CD4-positive, alpha-beta T cell (primary cell): ENCODE data around the gene HDLBP. TPM values are rescaled to one million over a fixed set of nuclear protein-coding genes. Genes with fewer than 3 reads are reported as not detected.
"Not testable (repeated sequence)": the region's sequence is repeated elsewhere in the genome, so short reads cannot be mapped to it uniquely, and the experiment has no call there.

Experiments
- ATAC-seq: fragments of 200-7000 bp; cut with Tn5 transposase; one replicate; pipeline ENCODE4 v1.10.0; 2022; ENCODE audit warnings: mild to moderate bottlenecking; ENCODE audit not compliant: poor library complexity
- CTCF ChIA-PET: fragments of 350-600 bp; sonication (Branson Sonifier 250); formaldehyde crosslinking; loops from one replicate; lab custom pipeline; 2021; ENCODE audit warnings: antibody characterized with exemption, inconsistent platforms; lab: Charles Lee
- POLR2A ChIA-PET: fragments of 350-600 bp; sonication (Branson Sonifier 250); formaldehyde crosslinking; loops from one replicate; lab custom pipeline; 2021; ENCODE audit warnings: antibody characterized with exemption, inconsistent platforms; lab: Charles Lee
- DNase-seq, 14 experiments: peaks; one replicate each; pipeline ENCODE4 v3.0.0-alpha.2; 2013 to 2020; ENCODE audit warnings: mixed read lengths in 2 of 14
- H3K27ac ChIP-seq, 2 donors: one replicate each; pipeline versions ENCODE4 v1.5.1 to v1.7.0; 2013; ENCODE audit warnings: low read length in 2 of 2, low read depth in 1 of 2, mild to moderate bottlenecking in 1 of 2
- H3K27me3 ChIP-seq, 2 experiments: 1 replicate in 1 of 2; 2 replicates in 1 of 2; pipeline versions ENCODE4 v1.6.1 to v1.7.0; 2013; ENCODE audit warnings: low read length in 2 of 2, control low read depth in 1 of 2, mild to moderate bottlenecking in 1 of 2, moderate library complexity in 1 of 2; ENCODE audit not compliant: insufficient read depth in 2 of 2, control insufficient read depth in 1 of 2
- H3K36me3 ChIP-seq: one replicate; pipeline ENCODE4 v1.6.1; 2013; ENCODE audit warnings: low read length, control low read depth; ENCODE audit not compliant: insufficient read depth
- H3K4me1 ChIP-seq: one replicate; pipeline ENCODE4 v1.6.1; 2013; ENCODE audit warnings: low read length, control low read depth; ENCODE audit not compliant: insufficient read depth
- H3K4me3 ChIP-seq: one replicate; pipeline ENCODE4 v1.5.1; 2013; ENCODE audit warnings: mild to moderate bottlenecking, low read length, moderate library complexity
- H3K9me3 ChIP-seq, 2 experiments: 1 replicate in 1 of 2; 2 replicates in 1 of 2; pipeline versions ENCODE4 v1.6.1 to v1.7.0; 2013; ENCODE audit warnings: low read length in 2 of 2, mild to moderate bottlenecking in 2 of 2, control low read depth in 1 of 2, moderate library complexity in 1 of 2; ENCODE audit not compliant: control insufficient read depth in 1 of 2, insufficient read depth in 1 of 2
- H3K27ac Mint-ChIP-seq: one replicate; pipeline ENCODE4 v1.8.0; 2020; ENCODE audit warnings: mixed read lengths
- H3K27me3 Mint-ChIP-seq: one replicate; pipeline ENCODE4 v1.8.0; 2021; ENCODE audit warnings: mixed read lengths
- H3K36me3 Mint-ChIP-seq: one replicate; pipeline ENCODE4 v1.8.0; 2021; ENCODE audit warnings: low read depth, mixed read lengths
- H3K4me1 Mint-ChIP-seq: one replicate; pipeline ENCODE4 v1.8.0; 2021; ENCODE audit warnings: low read depth, mixed read lengths
- H3K4me3 Mint-ChIP-seq: one replicate; pipeline ENCODE4 v1.8.0; 2020; ENCODE audit warnings: mild to moderate bottlenecking, mixed read lengths
- H3K9me3 Mint-ChIP-seq: one replicate; pipeline ENCODE4 v1.8.0; 2020; ENCODE audit warnings: mixed read lengths
- CTCF ChIP-seq: fragments of 200-600 bp; IDR thresholded peaks from one replicate; pipeline ENCODE4 v1.8.0; 2022; ENCODE audit warnings: antibody characterized with exemption, mild to moderate bottlenecking
- intact Hi-C, 2 experiments: fragments of 100-400 bp; cut with DNase I in 1 of 2; cut with micrococcal nuclease in 1 of 2; formaldehyde crosslinking; loops; one replicate each; pipeline versions ENCODE4 v1.15.1 to v1.9.0; 2023 to 2025; cut with DNase I, micrococcal nuclease
- total RNA-seq, 174 experiments: library from RNA in 2 of 174; stranded (reverse) in 2 of 174; gene quantifications; one replicate each; pipeline ENCODE4 v1.2.3 and lab custom pipeline; 2021 to 2026

HDLBP gene
- total RNA-seq, 2 experiments from 2014 or later: 82.0 to 97.9 TPM

- Mint-ChIP-seq H3K9me3 (no peaks in the 10 kb centered on the region), H3K4me1 (peaks cover 73% of the 10 kb centered on the region), H3K27me3 (no peaks in the 10 kb centered on the region), H3K36me3 (peaks cover 62% of the 10 kb centered on the region), H3K4me3 (peak overlapping the region; percentile 54), H3K27ac (no peak overlapping the region)
- Histone ChIP-seq H3K36me3 (peaks cover 26% of the 10 kb centered on the region), H3K4me3 (no peak overlapping the region), H3K4me1 (peaks cover 47% of the 10 kb centered on the region), H3K9me3 (no peaks in the 10 kb centered on the region), H3K27me3 (no peaks in the 10 kb centered on the region), H3K27ac (no peak overlapping the region)
- intact Hi-C loops: no loop called here
- no peak for ATAC-seq
- no peak for DNase-seq
- ChIA-PET POLR2A (interaction anchor here (0.8 kb wide), 1 partner anchor 413 kb away, joined by 3 read pairs; the partner anchor contains the start of gene D2HGDH), CTCF (no interaction called here)
- no peak for TF ChIP-seq CTCF
These were observed 5.6 kb upstream of the HDLBP start for GRCh38 chr2:241321033-241321432.

GRCh38 chr2:241320394-241320793 lies 4.9 kb upstream of the HDLBP start:
- TF ChIP-seq CTCF: no peak
- H3K36me3 ChIP-seq: peaks cover 21% of the 10 kb centered on the region
- no peaks in the 10 kb centered on the region for H3K9me3 ChIP-seq
- Mint-ChIP-seq H3K4me1 (peaks cover 75% of the 10 kb centered on the region), H3K36me3 (peaks cover 64% of the 10 kb centered on the region), H3K9me3 (no peaks in the 10 kb centered on the region), H3K27ac (peak overlapping the region; percentile 58), H3K27me3 (no peaks in the 10 kb centered on the region), H3K4me3 (peak overlapping the region; percentile 75)
- H3K27ac ChIP-seq: no peak overlapping the region
- no peak overlapping the region for H3K4me3 ChIP-seq
- ChIA-PET POLR2A (no interaction called here), CTCF (interaction anchor here (1.3 kb wide), 1 partner anchor 10 kb away, joined by 3 read pairs; no protein-coding TSS in a partner anchor)
- H3K4me1 ChIP-seq: peaks cover 47% of the 10 kb centered on the region
- DNase-seq (no peak), ATAC-seq (no peak)
- H3K27me3 ChIP-seq: no peaks in the 10 kb centered on the region
- intact Hi-C loops: no loop called here

GRCh38 chr2:241318830-241319229 lies 3.4 kb upstream of the HDLBP start:
- CTCF ChIA-PET, H3K4me3 ChIP-seq, H3K9me3 Mint-ChIP-seq, H3K27me3 ChIP-seq, H3K27ac Mint-ChIP-seq, H3K27ac ChIP-seq, H3K9me3 ChIP-seq, H3K36me3 ChIP-seq, ATAC-seq, H3K27me3 Mint-ChIP-seq, DNase-seq: not testable (repeated sequence)
- POLR2A ChIA-PET: interaction anchor here (0.8 to 1.1 kb wide), 3 partner anchors 15 to 309 kb away, joined by 3 read pairs; no protein-coding TSS in a partner anchor
- peaks cover 77% of the 10 kb centered on the region for H3K4me1 Mint-ChIP-seq
- peaks cover 52% of the 10 kb centered on the region for H3K36me3 Mint-ChIP-seq
- H3K4me1 ChIP-seq: peaks cover 52% of the 10 kb centered on the region
- peak overlapping the region; percentile 17 for H3K4me3 Mint-ChIP-seq
- intact Hi-C loops: loop anchor here (5.0 to 10.0 kb wide), 4 partner anchors 217 to 754 kb away; partner anchors contain the start of genes DUSP28 (in 1 of the 2), MTERF4 (in 1 of the 2) and RNPEPL1 (in 1 of the 2)
